PFSK-1 (cell line): Measurements from ENCODE around the gene FAM13A.

ENCODE experiments used
- FOXP2 ChIP-seq: optimal IDR thresholded peaks from 2 replicates; pipeline ENCODE3; 2011; ENCODE audit warnings: borderline replicate concordance, control low read depth, inconsistent platforms; ENCODE audit not compliant: insufficient read depth; ENCODE audit errors: extremely low read length, extremely low read depth
- POLR2AphosphoS5 ChIP-seq: IDR thresholded peaks from 2 replicates; pipeline ENCODE4 v1.6.1; 2012; ENCODE audit warnings: low read depth, mild to moderate bottlenecking, control low read depth, low read length, moderate library complexity
- SIN3A ChIP-seq: IDR thresholded peaks from 2 replicates; pipeline ENCODE4 v1.6.1; 2012; ENCODE audit warnings: mild to moderate bottlenecking, low read length, moderate library complexity, borderline replicate concordance; ENCODE audit not compliant: insufficient read depth
- TAF1 ChIP-seq: IDR thresholded peaks from 2 replicates; pipeline ENCODE4 v1.6.1; 2012; ENCODE audit warnings: low read length, control low read depth, borderline replicate concordance; ENCODE audit not compliant: insufficient read depth
- TF ChIP-seq, protein P1 (sequence below), 2 experiments: IDR thresholded peaks; 2 replicates each; pipeline versions ENCODE4 v1.6.1 to v1.8.0; 2011 to 2012; ENCODE audit warnings: low read depth in 2 of 2, low read length in 2 of 2, control low read depth in 1 of 2, inconsistent platforms in 1 of 2, mild to moderate bottlenecking in 1 of 2, moderate library complexity in 1 of 2; ENCODE audit not compliant: insufficient read depth in 1 of 2

FAM13A gene

DNA sequence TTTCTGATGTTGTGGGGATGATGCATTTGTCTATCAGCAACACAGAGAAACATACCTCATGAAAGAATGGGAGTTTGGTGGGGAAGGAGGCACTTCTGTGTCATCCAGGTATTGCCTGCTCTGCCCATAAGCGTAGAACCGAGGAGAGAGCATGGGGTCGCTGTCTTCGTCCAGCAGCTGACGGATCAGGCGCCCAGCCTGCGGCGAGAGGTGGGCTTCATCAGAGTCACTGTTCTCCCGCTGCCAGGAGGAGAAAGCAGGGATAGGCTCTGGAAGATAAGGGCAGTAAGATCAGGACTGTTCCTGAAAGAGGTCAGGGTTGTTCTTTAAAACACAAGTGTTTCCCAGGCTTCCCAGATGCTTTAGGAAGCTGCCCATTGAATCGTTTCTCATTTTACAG is 306.6 kb downstream of the FAM13A start:
- TF ChIP-seq TAF1: no peak
- TF ChIP-seq FOXP2: no peak
- no peak for TF ChIP-seq SIN3A
- TF ChIP-seq POLR2AphosphoS5: no peak
- TF ChIP-seq, protein P1, sequence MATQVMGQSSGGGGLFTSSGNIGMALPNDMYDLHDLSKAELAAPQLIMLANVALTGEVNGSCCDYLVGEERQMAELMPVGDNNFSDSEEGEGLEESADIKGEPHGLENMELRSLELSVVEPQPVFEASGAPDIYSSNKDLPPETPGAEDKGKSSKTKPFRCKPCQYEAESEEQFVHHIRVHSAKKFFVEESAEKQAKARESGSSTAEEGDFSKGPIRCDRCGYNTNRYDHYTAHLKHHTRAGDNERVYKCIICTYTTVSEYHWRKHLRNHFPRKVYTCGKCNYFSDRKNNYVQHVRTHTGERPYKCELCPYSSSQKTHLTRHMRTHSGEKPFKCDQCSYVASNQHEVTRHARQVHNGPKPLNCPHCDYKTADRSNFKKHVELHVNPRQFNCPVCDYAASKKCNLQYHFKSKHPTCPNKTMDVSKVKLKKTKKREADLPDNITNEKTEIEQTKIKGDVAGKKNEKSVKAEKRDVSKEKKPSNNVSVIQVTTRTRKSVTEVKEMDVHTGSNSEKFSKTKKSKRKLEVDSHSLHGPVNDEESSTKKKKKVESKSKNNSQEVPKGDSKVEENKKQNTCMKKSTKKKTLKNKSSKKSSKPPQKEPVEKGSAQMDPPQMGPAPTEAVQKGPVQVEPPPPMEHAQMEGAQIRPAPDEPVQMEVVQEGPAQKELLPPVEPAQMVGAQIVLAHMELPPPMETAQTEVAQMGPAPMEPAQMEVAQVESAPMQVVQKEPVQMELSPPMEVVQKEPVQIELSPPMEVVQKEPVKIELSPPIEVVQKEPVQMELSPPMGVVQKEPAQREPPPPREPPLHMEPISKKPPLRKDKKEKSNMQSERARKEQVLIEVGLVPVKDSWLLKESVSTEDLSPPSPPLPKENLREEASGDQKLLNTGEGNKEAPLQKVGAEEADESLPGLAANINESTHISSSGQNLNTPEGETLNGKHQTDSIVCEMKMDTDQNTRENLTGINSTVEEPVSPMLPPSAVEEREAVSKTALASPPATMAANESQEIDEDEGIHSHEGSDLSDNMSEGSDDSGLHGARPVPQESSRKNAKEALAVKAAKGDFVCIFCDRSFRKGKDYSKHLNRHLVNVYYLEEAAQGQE (IDR thresholded peaks at IDR 0.05; ENCODE audit: insufficient read depth in 1 of 2, low read depth in 2 of 2, low read length in 2 of 2): no peak

DNA sequence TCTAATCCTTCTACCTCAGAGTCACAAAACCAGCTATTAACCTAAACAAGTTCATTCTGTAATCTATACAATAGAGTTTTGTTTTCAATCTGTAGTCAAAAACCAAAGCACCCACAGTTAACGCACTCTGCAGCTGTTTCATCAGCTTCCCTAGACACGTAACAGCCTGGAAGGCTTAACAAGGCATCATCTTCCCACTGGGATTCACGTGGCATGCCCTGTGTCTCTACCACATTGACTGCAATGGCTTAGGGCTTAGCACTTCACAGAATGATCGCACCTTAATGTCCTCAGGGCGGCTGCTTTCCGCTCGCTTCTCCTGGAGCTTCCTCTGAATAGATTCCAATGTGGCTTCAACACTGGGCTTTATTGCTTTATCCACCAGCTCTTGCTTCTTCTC is 309.6 kb downstream of the FAM13A start:
- TF ChIP-seq SIN3A (no peak), POLR2AphosphoS5 (no peak), FOXP2 (no peak), TAF1 (no peak)
- TF ChIP-seq, protein P1 (IDR thresholded peaks at IDR 0.05; ENCODE audit: insufficient read depth in 1 of 2, low read depth in 2 of 2, low read length in 2 of 2): no peak

DNA sequence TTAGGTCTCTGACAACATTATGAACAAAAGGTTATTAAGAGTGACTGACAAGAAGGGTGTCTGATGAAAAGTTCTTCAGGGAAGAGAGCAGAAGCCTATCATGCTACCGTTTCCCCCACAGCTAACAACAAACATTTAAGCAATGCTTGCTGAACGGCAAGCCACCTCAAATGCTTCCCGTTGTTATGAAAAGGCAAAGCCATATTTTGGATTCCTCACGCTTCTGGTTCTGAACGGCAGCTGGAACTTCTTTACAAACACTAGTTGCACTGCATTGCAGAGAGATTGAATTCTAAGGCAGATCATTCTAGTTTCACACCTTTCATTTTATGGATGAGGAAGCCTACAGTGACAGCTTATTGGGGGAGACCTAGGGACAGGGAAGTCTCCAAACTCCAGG is 310.8 kb downstream of the FAM13A start:
- TF ChIP-seq FOXP2 (no peak), TAF1 (no peak), SIN3A (no peak), POLR2AphosphoS5 (no peak)
- TF ChIP-seq, protein P1 (IDR thresholded peaks at IDR 0.05; ENCODE audit: insufficient read depth in 1 of 2, low read depth in 2 of 2, low read length in 2 of 2): no peak

DNA sequence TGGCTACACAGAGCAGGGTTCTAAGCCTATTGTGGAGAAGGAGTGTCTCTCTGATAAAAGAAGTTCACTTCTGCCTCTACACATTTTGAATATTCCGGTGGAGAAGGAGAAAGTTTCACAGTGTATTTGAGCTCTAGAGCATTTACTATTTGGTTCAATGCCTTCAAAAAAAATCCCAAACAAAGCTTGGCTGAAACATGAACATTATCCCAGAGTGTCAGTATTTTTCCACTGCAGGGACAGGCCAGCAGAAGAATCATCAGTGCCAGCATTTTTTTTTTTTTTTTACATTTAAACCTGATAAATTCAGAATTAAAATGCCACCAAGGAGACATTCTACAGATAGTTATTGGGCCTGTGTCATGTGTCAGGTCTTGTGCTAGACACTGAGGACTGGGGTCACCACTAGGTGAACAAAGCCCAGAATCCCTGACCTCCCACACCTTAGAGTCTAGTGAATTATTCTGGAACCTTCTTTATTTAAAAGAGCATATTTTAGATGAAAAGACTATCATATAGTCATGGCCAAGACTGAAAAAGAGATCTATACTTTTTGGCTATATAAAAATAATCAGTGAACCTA is 311.3 kb downstream of the FAM13A start:
- TF ChIP-seq TAF1 (no peak), FOXP2 (no peak), SIN3A (no peak), POLR2AphosphoS5 (no peak)
- TF ChIP-seq, protein P1 (IDR thresholded peaks at IDR 0.05; ENCODE audit: insufficient read depth in 1 of 2, low read depth in 2 of 2, low read length in 2 of 2): no peak

DNA sequence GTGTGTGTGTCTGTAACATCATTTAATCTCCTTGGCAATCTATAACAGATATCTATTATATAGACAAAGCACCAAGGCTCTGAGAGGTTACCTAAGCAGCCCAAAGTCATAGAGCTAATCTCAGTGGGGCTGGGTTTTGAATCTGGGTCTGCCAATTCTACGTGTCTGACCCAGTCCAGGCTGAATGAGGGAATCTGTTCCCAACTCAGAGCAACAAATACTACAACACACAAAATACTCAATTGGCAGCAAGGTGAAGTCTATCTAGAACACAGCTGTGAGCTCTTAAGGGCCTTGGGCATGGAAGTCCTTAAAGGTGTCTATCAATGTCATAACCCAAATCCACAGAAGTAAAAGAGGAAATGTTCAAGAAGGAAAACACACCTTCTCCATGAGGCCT is 311.8 kb downstream of the FAM13A start:
- no peak for TF ChIP-seq FOXP2
